IPS-NIHi7 (cell line): ENCODE measurements around the gene ADCYAP1R1.
A peak's percentile ranks its signal among the peaks of the same experiment; 100 is the strongest.
"Not testable (repeated sequence)": the region's sequence is repeated elsewhere in the genome, so short reads cannot be mapped to it uniquely, and the experiment has no call there.

ENCODE experiments used
- DNase-seq: peaks from one replicate; pipeline ENCODE4 v3.0.0; 2012; ENCODE audit warnings: mixed read lengths; ENCODE audit errors: extremely low spot score

ADCYAP1R1 gene

GRCh38 chr7:31134246-31135188 lies 82.4 kb downstream of the ADCYAP1R1 start:
- DNase-seq = peak; percentile 91

- DNase-seq = no peak
Observed at GRCh38 chr7:31137234-31137633, 85.1 kb downstream of the ADCYAP1R1 start.

- no peak for DNase-seq
Observed at GRCh38 chr7:31145339-31145738, 93.2 kb downstream of the ADCYAP1R1 start.

- no peak for DNase-seq
Observed at GRCh38 chr7:31146030-31146429, 93.9 kb downstream of the ADCYAP1R1 start.

GRCh38 chr7:31146538-31146937 lies 94.4 kb downstream of the ADCYAP1R1 start:
- DNase-seq = no peak

GRCh38 chr7:31151849-31152248 lies 99.7 kb downstream of the ADCYAP1R1 start:
- DNase-seq = no peak

GRCh38 chr7:31153318-31153717 lies 101.2 kb downstream of the ADCYAP1R1 start:
- DNase-seq = not testable (repeated sequence)

- no peak for DNase-seq
Observed at GRCh38 chr7:31160941-31161340, 108.8 kb downstream of the ADCYAP1R1 start.
